Left ventricle myocardium inferior (tissue), 1 donor: ENCODE measurements around the gene SLAMF8. TPM values are rescaled to one million over a fixed set of nuclear protein-coding genes. Genes with fewer than 3 reads are reported as not detected.

Source experiments
- DNase-seq: peaks from one replicate; pipeline ENCODE4 v3.0.0-alpha.2; 2020
- H3K27ac ChIP-seq: fragments of 200-600 bp; replicated peaks from 2 replicates; pipeline ENCODE4 v1.8.0; 2021
- H3K27me3 ChIP-seq: fragments of 200-600 bp; 2 replicates; pipeline ENCODE4 v1.8.0; 2021; ENCODE audit warnings: low read depth
- H3K36me3 ChIP-seq: fragments of 200-600 bp; 2 replicates; pipeline ENCODE4 v1.8.0; 2021
- H3K4me1 ChIP-seq: fragments of 200-600 bp; 2 replicates; pipeline ENCODE4 v1.8.0; 2021
- H3K4me3 ChIP-seq: fragments of 200-600 bp; 2 replicates; pipeline ENCODE4 v1.8.0; 2021; ENCODE audit warnings: mild to moderate bottlenecking, moderate library complexity
- H3K9me3 ChIP-seq: fragments of 200-600 bp; replicated peaks from 2 replicates; pipeline ENCODE4 v1.8.0; 2021
- intact Hi-C: fragments of 100-400 bp; cut with micrococcal nuclease; formaldehyde crosslinking; loops from one replicate; pipeline ENCODE4 v1.11.0; 2022
- total RNA-seq: library from RNA; stranded (reverse); fragmentation: NEBNext Ultra II Directional; extraction: Animal tissue kit (Norgen Biotek cat#: 25700); gene quantifications from one replicate; pipeline ENCODE4 v1.2.1, GENCODE V29; 2021
- TF ChIP-seq, protein P1 (sequence below): fragments of 200-600 bp; IDR thresholded peaks from 2 replicates; pipeline ENCODE4 v1.8.0; 2021; ENCODE audit warnings: antibody characterized with exemption, mild to moderate bottlenecking, borderline replicate concordance
- donor health status: DM: no; HTN: yes; CAD: no; lungs with severe emphysema.

Gene SLAMF8
- total RNA-seq, 1 donor from 2014 or later: 1.7 TPM

DNA sequence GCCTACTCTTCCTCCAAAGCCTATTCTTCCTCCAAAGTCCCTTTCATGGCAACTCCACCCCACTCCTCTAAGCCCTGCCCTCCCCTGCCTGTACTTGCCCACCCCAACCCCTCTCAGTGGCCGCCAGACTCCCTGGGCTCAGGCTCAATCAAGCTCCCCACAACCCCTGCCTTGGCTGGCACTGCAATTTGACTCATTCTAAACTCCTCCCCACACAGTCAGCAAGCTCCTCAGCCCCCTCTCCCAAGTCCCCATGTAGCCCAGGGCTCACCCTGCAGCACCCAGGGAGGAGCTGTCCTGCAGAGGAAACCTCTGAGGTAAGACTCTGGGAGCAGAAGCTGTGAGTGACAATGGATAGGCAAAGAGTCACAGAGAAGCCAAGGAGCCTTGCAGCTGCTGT, 39.4 kb downstream of the SLAMF8 start:
- Histone ChIP-seq H3K36me3 (no peaks in the 10 kb centered on the region), H3K27me3 (peaks cover 12% of the 10 kb centered on the region), H3K4me3 (no peak overlapping the region), H3K27ac (no peak overlapping the region), H3K9me3 (no peaks in the 10 kb centered on the region), H3K4me1 (peaks cover 17% of the 10 kb centered on the region)
- no peak for DNase-seq
- intact Hi-C loops: no loop called here
- TF ChIP-seq, protein P1, sequence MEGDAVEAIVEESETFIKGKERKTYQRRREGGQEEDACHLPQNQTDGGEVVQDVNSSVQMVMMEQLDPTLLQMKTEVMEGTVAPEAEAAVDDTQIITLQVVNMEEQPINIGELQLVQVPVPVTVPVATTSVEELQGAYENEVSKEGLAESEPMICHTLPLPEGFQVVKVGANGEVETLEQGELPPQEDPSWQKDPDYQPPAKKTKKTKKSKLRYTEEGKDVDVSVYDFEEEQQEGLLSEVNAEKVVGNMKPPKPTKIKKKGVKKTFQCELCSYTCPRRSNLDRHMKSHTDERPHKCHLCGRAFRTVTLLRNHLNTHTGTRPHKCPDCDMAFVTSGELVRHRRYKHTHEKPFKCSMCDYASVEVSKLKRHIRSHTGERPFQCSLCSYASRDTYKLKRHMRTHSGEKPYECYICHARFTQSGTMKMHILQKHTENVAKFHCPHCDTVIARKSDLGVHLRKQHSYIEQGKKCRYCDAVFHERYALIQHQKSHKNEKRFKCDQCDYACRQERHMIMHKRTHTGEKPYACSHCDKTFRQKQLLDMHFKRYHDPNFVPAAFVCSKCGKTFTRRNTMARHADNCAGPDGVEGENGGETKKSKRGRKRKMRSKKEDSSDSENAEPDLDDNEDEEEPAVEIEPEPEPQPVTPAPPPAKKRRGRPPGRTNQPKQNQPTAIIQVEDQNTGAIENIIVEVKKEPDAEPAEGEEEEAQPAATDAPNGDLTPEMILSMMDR: no peak

DNA sequence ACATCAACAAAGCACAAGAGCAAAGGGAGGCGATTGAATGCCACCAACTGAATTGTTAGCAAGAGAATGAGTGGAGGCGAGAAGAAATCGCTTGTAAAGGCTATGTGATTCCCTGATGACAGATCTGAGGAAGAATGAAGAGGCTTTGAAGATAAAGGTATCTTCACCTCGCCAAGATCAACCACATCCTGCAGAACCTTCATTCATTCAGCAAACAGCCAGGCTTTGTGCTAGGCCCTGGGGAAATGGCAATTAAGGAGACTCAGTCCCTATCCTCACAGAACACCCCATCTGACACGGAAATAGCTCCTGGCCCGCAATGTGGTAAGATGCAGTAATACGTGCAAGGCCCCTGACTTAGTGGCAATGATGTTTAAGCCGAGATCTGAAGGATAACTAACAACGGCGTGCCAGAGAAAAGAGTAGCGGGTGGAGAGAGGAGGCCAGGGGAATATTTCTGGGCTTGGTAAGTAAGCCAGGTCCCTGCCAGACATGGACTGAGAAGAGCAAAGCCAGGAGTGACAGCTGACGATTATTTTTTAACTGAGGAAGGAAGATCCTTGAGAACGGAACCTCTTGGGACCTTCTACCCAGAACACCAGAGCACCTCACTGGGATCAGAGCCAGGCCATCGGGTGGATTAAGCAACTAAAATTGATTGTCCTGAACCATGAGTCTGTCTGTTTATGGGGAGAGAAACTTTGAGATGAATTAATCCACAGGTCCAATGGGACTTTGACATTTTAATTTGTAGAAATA, 40.4 kb downstream of the SLAMF8 start:
- intact Hi-C loops: no loop called here
- Histone ChIP-seq H3K36me3 (no peaks in the 10 kb centered on the region), H3K9me3 (no peaks in the 10 kb centered on the region), H3K27ac (no peak overlapping the region), H3K27me3 (peaks cover 12% of the 10 kb centered on the region), H3K4me3 (no peak overlapping the region), H3K4me1 (peaks cover 17% of the 10 kb centered on the region)
- TF ChIP-seq, protein P1: no peak
- DNase-seq: no peak

DNA sequence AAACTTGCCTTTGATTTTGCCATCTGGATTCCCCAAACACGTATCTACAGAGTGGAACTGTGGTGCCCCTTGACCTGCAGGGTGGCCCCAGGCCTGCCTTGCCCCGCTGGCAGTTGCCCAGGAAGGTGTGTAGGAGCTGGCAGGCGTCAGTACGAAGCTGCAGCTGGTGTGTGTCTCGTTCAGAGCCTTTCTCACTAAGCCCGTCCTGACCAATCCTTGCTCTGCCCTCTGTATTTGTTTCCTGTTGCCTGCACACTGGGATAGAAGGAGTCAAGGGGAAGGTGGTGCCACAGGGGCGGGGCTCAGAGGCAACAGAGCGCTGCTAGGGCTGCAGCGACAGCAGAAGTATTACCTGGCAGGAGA, 41.0 kb downstream of the SLAMF8 start:
- Histone ChIP-seq H3K4me1 (peaks cover 17% of the 10 kb centered on the region), H3K36me3 (no peaks in the 10 kb centered on the region), H3K27me3 (peaks cover 13% of the 10 kb centered on the region), H3K9me3 (no peaks in the 10 kb centered on the region), H3K4me3 (no peak overlapping the region), H3K27ac (no peak overlapping the region)
- TF ChIP-seq, protein P1: no peak
- DNase-seq: no peak
- intact Hi-C loops: no loop called here

DNA sequence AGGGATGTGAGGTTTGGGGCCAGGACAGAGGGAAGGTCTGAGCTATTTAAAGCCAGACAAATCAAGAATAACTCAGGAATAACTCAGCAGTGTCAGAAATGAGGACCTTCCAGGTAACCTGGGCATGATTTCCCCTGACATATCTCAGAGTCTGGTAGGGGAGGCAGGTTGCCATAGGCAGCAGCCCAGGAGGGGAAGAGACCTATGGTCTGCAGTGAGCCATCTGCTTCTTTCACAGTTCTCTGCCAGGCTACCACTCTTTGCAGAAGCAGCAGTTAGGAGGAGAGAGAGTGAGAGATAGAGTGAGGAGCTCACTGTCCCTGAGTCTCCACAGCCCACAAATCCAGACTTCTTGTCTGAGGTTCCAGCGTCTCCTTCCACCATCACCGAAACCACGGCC, 42.1 kb downstream of the SLAMF8 start:
- TF ChIP-seq, protein P1: no peak
- Histone ChIP-seq H3K27me3 (peaks cover 12% of the 10 kb centered on the region), H3K4me3 (no peak overlapping the region), H3K27ac (no peak overlapping the region), H3K9me3 (no peaks in the 10 kb centered on the region), H3K4me1 (peaks cover 17% of the 10 kb centered on the region), H3K36me3 (no peaks in the 10 kb centered on the region)
- intact Hi-C loops: no loop called here
- no peak for DNase-seq

DNA sequence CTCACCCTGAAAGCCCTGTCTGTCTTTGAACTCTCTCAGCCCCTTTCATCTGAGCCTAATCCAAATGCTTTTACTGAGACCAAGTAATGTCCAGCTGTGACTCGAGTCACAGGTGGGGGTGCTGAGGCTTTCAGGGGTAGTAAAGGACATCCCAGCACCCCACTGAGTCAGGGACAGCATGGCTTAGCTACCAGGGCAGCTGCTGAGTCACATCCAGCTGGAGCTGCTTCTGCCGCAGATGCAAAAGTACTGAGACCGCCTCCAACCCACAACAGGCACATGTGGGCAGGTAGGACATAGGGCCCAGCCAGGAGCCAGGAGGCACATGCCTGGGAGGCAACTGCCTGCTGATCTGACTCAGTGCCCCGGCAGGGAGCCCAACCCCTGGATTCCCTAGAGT, 42.5 kb downstream of the SLAMF8 start:
- intact Hi-C loops: no loop called here
- no peak overlapping the region for H3K4me3 ChIP-seq
- TF ChIP-seq, protein P1: no peak
- no peaks in the 10 kb centered on the region for H3K9me3 ChIP-seq
- H3K27ac ChIP-seq: no peak overlapping the region
- no peaks in the 10 kb centered on the region for H3K36me3 ChIP-seq
- peaks cover 12% of the 10 kb centered on the region for H3K27me3 ChIP-seq
- DNase-seq: no peak
- peaks cover 17% of the 10 kb centered on the region for H3K4me1 ChIP-seq
